GM18870 (cell line): ENCODE data around the gene E2F1.

Experiments
- ATAC-seq: cut with Tn5 transposase; IDR thresholded peaks from one replicate; pipeline ENCODE4 v1.9.1; 2021; ENCODE audit warnings: moderate library complexity; ENCODE audit not compliant: unreplicated experiment

E2F1 gene, protein sequence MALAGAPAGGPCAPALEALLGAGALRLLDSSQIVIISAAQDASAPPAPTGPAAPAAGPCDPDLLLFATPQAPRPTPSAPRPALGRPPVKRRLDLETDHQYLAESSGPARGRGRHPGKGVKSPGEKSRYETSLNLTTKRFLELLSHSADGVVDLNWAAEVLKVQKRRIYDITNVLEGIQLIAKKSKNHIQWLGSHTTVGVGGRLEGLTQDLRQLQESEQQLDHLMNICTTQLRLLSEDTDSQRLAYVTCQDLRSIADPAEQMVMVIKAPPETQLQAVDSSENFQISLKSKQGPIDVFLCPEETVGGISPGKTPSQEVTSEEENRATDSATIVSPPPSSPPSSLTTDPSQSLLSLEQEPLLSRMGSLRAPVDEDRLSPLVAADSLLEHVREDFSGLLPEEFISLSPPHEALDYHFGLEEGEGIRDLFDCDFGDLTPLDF

DNA sequence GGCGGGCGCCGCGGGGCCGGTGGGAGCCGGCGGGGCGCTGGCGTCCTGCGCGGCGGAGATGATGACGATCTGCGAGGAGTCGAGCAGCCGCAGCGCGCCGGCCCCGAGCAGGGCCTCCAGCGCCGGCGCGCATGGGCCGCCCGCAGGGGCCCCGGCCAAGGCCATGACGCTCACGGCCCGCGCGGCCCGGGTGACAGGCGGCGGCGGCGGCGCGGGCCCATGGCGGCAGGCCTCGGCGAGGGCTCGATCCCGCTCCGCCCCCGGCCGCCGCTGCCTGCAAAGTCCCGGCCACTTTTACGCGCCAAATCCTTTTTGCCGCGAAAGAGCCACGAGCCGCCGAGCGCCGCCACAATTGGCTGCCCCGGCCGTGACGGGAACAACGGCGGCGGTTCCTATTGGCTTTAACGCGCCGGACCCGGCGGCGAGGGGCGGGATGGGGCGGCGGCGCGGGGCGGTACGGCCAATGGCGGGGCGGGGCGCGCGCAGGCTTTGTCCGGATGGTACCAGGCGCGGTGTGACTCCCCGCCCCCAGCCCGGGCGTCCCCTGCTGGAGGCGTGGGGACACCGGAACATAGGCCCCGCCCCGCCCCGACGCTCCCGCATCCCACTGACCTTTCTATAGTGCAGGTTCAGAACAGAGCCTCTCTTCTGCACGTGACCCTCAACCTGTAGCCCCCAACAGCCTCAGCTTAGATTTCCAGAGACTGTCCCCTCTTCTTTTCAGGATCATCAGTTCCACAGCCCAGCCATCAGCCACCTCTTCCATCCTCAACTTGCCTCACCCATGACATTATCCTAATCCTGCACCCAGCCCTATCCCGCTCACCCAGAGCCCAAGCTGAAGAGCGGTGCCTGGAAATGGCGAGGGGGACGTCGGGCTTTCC, at the start of gene E2F1:
Gene E2F1, minus strand, starts transcription at position 286 of the 884 bp plus-strand sequence. Its CDS starts 121 bp downstream, at position 165.
- peak; percentile 41 for ATAC-seq

DNA sequence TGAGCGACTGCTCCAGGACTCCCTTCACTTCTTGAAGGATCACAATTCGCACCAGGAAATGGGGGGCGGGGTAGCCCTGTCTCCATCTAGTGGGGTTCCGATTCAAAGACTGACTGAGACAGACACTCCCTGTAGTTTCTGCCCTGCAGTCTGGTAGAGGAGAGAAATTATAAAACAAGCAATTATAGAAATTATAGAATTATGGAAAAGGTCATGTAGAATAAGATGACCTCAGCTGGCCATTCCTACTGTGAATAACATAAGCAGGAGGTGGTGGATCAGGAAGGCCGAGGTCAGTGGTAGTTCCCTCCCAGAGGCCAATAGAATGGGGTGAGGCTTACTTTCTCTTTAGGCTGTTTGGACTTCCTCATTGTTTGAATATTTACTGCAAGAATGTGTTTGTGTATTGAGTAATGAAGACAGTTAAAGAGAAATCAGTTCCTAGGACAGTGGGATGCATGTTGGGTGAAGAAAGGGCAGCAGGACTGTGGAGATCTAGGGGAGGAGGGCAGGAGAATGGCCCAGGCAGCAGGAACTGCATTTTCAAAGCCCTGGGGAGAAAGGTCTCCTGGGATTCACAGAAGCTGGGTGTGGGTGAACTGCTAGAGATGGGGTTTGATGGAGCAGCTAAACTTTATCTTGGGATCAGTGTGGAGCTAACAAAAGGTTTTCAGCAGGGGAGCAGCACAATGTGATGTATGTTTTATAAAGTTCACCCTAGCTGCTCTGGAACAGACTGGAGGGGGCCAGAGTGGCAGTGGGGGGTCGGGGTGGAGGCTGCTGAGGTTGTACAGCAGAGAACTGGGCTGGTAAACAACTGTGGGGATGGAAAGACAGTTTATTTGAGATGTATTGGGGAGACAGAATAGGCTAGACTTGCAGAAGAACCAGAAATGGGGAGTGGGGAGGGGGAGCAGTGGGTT, 47.7 kb upstream of the E2F1 start:
- ATAC-seq: no peak

DNA sequence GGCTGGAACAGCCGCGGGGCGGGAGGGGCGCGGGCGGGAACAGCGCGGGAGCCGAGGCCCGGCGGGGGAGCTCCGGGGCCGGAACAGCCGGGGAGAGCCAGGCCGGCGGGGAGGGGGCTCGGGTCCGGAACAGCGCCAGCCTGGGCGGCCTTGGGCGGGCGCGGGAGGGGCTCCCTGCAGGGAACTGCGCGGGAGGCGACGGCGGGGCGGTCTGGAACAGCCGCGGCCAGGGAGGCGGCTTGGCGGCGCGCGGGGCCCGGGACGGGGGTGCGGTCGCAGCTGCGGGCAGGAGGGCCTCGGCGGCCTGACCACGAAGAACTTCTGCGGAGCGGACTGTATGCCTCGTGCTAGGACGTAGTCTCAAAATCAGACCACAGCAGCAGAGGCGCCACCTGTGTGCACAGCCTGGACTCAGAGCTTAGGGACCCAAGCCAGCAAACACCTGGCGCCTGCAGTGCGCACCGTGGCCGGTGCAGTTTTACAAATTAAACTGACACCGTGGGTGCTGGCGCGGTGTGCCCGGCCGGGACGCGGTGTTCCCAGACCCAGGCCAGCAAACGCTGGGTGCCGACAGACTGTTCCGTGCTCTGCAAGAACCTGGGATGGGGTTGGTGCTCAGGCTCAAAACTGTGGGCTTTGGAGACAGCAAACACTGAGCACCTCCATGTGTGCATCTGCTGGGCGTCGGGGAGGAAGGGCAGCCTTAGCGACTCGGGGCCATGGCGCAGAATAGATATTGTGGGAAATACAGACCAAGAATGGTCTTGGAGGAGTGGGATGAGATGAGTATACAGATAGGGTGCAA, 46.2 kb upstream of the E2F1 start:
- ATAC-seq: peak; percentile 55

DNA sequence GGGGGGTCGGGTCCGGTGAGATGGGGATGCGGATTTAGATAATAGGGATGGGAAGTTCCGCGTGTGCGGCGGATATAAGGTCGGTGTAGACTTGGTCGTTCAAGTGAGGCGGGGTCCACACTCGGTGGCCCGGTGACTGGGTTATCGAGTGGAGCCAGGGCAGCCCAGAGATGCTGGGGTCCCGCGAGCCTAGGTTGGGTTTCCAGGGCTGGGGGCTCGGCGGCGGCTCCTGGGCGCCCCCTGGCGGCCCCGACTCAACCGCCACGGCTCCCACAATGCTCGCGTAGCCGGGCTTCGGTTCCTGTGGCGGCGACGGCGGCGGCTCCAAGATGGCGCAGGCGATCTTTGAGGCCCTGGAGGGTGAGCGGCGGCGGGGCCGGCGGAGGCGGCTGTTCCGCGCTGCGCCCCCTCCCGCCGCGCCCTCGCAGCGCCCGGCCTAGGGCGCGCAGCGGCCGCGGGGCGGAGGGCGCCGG, 45.5 kb upstream of the E2F1 start, which contains the start of gene ZNF341:
Gene ZNF341, plus strand, starts transcription at position 304 of the 473 bp plus-strand sequence. Its CDS starts 26 bp downstream, at position 330.
- ATAC-seq: peak; percentile 26

DNA sequence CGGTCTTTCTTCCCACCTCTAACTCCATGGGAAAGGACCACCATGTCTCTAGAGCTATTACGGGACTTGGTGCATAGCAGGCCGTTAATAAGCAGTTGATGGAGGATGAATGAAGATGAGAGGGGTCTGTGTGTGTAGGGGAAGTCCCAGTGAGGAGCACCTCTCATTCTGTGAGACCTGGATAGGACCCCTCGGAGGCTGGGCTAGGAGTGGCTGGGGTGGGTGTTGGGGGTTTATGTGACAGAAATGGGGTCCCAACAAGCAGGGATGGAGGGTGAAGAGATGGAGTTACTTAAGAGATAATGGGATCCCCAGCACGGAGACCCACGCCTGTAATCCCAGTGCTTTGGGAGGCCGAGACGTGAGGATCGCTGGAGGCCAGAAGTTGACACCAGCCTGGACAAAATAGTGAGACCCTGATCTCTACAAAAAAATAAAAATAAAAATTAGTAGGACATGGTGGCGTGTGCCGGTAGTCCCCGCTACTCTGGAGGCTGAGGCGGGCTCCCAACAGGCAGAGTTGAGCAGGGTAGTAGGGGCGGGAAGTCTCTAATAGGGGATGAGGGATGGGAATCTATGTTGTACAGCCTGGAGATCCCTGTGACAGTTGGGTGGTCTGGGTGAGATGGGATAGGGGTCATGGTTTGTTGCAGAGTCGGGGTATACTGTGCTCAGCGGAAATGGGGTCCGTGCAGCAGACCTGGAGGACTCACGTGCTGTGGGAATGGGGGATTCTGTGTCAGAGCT, 44.9 kb upstream of the E2F1 start:
- ATAC-seq: no peak

DNA sequence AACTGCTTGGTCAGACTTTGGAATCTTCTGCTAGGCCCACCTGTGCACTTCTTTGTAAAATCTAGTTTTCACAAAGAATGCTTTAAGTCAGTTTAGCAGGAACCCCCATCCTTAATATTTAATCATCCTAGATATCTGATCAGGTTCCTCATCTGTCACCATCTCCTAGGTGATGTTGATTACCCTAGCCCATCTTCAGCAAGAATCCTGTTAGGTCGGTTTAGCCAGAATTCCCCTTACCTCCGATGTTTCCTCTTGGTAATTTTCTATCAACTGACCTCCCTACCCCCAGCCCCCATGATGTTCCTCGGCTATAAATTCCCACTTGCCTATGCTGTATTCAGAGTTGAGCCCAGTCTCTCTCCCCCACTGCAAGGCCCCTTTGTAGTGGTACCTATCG, 42.9 kb upstream of the E2F1 start:
- ATAC-seq: no peak

DNA sequence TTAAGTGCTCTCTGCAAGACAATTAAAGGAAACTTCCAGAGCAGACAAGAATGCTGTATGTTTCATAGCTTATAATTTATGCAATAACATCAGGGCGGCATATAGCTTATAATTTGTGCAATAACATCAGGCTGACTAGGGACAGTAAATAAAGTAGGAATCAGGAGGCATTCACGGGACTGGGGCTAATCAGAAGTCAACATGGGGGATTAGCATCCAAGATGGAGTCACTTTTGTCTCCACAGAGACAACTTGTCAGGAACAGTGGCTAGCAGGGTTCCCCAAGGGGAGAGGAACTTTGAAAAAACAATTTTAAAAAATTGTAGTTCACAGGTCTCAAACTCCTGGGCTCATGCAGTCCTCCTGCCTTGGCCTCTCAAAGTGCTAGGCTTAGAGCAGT, 42.3 kb upstream of the E2F1 start:
- ATAC-seq: no peak

DNA sequence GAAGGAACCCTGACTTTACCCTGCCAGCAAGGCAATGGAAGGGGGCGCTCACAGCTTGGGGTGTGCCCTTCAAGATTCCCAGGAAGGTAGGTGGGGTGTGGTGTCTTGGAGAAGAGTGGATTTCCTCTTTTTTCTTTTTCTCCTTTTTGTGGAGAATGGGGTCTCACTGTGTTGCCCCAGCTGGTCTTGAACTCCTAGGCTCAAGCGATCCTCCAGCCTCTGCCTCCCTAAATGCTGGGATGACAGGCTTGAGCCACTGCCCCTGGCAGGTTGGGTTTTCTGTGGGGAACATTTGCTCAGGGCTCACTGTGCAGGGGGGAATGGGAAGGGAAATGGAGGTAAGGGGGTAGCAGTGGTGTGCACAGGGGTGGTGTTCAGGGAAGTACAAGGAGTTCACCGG, 41.6 kb upstream of the E2F1 start:
- no peak for ATAC-seq

DNA sequence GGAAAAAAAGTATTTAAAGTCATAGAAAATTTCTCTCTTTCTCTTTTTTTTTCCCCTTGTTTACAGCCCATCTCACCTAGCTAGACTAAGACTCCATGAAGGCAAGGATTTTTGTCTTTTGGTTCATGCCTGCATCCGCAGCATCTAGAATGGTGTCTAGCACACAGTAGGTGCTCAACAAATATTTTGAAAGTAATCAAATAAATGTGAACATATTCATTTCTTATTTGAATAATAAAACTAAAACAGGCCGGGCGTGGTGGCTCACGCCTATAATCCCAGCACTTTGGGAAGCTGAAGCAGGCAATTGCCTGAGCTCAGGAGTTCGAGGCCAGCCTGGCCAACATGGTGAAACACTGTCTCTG, 40.9 kb upstream of the E2F1 start:
- no peak for ATAC-seq

DNA sequence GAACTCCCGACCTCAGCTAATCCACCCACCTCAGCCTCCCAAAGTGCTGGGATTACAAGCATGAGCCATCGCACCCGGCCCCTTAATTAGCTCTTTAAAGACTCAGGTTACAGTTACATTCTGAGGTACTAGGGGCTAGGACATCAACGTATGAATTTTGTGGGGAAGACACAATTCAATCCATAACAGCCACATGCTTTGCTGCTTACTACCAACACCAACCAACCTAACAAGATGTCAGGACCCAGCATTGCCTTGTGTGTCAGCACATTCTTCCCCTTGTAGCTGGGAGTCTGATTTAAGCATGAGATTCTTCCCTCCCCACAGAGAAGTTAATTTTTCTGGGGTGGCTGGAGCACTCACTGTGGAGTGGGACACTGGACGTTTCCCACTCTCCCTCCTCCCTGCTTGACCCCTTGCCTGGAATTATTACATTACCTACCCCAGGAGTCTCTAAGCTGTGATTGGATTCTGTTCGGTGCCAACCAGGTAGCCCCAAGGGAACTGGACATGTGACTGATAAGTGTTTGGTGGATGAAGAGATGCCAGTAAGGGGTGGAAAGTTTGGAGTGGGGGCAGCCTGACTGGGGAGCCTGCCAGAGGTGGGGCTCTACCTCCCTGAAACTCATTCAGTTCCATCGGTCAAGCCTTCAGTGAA, 39.6 kb upstream of the E2F1 start:
- no peak for ATAC-seq

DNA sequence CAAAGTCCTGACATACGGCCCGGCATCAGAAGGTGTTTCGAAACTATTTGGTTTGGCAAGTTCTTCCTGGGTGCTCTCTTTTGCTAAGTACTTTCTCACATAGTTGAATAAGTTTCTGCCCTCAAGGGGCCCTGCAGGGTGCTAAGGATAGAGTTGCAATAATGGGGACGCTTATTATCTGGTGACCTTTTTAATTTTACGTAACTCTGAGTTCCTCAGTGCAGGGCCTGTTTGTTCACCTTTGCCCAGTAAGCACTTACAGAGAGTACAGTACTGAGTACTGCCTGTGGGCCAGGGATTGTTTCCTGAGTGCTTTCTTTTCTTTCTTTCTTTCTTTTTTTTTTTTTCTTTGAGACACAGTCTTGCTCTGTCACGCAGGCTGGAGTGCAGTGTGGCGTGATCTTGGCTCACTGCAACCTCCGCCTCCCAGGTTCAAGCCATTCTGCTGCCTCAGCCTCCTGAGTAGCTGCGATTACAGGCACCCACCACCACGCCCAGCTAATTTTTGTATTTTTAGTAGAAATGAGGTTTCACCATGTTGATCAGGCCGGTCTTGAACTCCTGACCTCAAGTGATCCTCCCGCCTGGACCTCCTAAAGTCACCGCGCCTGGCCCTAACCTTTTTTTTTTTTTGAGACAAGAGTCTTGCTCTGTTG, 38.4 kb upstream of the E2F1 start:
- ATAC-seq: no peak

DNA sequence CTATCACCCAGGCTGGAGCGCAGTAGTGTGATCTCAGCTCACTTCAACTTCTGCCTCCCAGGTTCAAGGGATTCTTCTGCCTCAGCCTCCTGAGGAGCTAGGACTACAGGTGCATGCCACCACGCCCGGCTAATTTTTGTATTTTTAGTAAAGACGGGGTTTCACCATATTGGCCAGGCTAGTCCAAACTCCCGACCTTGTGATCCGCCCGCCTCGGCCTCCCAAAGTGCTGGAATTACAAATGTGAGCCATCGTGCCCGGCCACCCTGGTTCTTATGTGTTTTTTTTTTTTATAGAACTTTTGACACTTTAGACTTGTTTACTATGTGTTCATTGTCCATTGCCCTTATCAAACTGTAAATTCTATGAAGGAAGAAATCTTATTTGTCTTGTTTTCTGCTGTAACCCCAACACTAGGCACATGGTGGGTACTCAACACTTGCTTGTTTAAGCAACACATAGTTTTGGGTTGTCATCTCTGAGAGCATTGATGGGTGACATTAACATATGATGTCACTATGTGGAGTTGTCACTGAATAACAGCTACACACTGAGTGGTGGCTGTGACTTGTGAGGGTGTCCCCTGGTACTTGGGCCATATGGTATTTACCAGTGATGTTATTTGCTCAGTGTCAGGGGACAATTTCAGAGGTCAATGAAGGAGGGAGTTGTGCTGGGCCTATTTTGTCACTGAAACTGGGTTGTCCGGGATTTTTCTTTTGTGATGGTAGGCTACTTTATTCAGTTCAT, 35.4 kb upstream of the E2F1 start:
- no peak for ATAC-seq

DNA sequence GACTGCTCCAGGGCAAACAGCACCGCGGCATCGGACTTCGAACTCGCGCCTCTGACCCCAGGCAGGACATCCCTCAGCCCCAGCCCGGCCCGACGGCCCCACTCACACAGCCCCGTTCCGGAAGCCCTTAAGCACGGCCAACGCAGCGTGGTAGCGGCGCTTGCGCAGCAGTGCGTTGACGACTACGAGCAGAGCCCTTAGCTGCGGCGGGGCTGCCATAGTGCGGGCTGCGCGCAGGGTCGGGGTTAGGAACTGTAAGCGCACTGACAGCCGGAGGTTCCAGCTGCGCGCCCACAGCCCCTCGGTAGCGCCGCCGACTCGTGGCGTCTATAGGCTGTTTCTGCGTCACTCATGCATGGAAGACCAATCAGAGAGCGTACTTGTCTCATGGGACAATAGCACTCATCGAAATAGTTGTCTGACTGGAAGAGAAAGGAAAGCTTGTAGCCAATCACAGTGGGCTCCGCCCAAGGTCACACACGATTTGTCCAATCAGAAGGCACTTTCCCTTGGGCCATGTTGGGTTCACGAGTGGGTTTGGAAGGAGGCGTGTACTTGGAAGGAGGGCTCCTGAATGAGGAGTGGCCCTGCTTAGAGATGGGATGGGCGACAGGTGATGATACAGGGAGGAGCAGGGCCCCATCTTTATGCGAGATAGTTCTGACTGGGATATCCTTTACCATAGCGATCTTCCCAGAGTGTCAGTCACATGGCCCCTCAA, 34.0 kb upstream of the E2F1 start, which contains the start of gene PXMP4:
Gene PXMP4, minus strand, starts transcription at position 322 of the 721 bp plus-strand sequence. Its CDS starts 103 bp downstream, at position 219.
- peak; percentile 95 for ATAC-seq

DNA sequence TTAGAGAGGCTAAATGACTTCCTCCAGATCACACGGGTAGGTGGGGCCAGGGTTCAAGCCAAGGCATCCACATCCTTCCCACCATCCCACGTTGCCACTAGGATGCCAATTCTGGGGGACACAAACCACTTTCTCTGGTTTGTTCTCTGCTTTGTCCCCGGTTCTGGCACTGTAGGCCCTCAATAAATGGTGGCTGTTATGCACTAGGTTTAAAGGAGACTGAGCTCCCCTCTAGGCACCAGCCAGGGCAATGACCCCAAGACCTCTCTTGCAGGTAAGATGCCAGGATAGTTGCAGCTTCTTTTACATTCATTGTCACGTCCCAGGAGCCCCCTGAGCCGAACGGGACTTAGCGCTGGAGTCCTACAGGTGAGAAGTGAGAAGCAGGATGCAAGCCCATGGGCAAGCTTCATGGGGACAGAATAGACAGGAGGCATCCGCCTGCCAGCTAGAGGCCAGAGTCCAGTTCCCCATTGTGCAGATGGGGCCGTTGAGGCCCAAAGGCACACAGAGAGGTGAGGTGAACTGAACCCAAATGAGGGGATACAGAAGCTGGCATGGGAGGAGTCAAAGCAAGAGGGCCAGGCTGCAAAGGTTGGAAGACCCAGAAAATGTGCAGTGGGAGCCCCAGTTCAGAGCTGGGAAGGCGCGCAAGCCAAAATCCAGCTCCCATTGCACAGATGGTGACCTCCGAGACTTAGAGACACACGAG, 33.2 kb upstream of the E2F1 start:
- no peak for ATAC-seq

DNA sequence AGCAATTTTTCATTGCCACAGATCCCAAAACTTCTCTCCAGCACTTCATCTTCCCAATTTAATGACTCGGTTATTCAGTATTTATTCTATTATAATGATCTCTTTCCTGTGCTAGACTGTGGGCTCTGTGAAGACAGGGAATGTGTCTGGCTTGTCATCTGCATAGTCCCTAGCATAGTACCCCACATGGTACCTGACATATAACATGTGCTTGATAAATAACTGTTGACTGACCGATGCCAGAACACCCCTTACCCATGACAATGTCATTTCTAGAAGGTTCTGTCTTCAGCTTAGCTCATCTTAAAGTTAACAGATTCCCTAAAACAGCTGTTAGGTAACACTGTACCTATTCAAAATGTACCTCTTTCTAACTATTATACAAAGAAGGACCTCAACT, 30.3 kb upstream of the E2F1 start:
- ATAC-seq: no peak

DNA sequence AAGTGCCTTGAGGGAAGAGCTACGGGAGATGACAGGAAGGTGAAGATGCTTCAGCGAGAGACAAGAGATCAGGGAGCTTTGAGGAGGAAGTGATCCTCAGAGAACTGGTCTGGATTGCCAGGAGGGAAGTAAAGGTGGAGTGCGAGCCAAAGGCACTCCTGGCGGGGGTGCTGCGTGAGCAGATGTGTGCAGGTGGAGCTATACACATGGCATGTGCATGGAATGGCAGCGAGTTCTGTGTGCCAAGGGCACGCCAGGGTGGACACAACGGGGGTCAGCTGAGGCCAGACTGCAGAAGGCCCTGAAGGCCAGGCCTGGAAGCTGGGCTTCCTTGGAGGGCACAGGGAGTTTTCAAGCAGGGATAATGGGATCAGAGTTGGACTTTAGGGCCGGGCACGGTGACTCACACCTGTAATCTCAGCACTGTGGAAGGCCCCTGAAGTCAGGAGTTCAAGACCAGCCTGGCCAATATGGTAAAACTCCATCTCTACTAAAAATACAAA, 27.7 kb upstream of the E2F1 start:
- ATAC-seq: no peak
